AG10803 (cell line): ENCODE data around the gene DSC1.

ENCODE experiments used
- DNase-seq: peaks from one replicate; pipeline ENCODE4 v3.0.0; 2010; ENCODE audit warnings: low read depth
- H3K4me3 ChIP-seq: 2 replicates; pipeline ENCODE4 v1.5.1; 2011; ENCODE audit warnings: mild to moderate bottlenecking, low read length, control low read depth
- CTCF ChIP-seq: conservative IDR thresholded peaks from 2 replicates; pipeline ENCODE4 v1.5.1; 2011; ENCODE audit warnings: mild to moderate bottlenecking, low read length, control low read depth, inconsistent platforms

DSC1 gene

GRCh38 chr18:31079973-31080372 is 82.7 kb downstream of the DSC1 start:
- DNase-seq = no peak
- no peak overlapping the region for H3K4me3 ChIP-seq
- TF ChIP-seq CTCF = no peak
